ENCODE results near the gene DACH1. TPM values are rescaled to one million over a fixed set of nuclear protein-coding genes. Genes with fewer than 3 reads are reported as not detected.
A peak's percentile ranks its signal among the peaks of the same experiment; 100 is the strongest.

The DACH1 gene
- total RNA-seq, 1 experiment from 2014 or later = 0.31 TPM

DNA sequence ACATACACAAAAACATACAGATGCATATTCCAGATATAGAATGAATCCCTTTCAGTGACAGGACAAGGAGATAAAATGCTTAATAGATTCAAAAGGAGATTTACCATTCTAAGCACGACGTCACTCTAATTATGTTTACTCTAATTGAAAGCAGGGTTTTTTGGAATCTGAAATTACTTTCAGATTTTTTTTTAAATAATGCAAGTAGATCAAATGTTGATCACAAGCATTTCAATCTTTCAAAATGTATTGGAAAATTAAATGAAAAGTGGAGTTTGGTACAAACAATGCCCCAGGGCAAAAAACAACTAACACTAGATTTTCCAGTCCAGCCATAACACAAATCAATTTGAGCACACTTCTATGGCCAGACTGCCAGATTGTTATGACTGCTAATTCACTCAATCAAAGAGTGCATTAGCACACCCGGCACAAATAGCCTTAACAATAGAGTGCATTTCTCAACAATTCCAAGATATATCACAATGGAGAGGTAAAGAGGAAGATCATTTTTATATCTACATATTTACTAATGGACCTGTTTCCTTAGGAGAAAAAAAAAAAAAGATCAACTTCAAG is 4.3 kb upstream of the DACH1 start (continued):
- no peak for TF ChIP-seq PREB (CRISPR knock-in tag; IDR thresholded peaks at IDR 0.05; ENCODE audit: borderline replicate concordance)
- TF ChIP-seq SOX15 (CRISPR knock-in tag; IDR thresholded peaks at IDR 0.05) = no peak

GRCh38 chr13:71870100-71870499 is 3.1 kb upstream of the DACH1 start:
- CTCF ChIA-PET = interaction anchor here (0.6 to 1.0 kb wide), 5 partner anchors 9 to 515 kb away, joined by 3 to 4 read pairs (median 3); no protein-coding TSS in a partner anchor
- ATAC-seq (no peak), DNase-seq (ENCODE audit: low spot score) (no peak)
- Mint-ChIP-seq H3K4me3 (peak overlapping the region; percentile 52), H3K36me3 (no peaks in the 10 kb centered on the region), H3K27me3 (ENCODE audit: low read depth) (peaks cover 74% of the 10 kb centered on the region), H3K9me3 (no peaks in the 10 kb centered on the region), H3K4me1 (peaks cover 29% of the 10 kb centered on the region), H3K27ac (no peak overlapping the region)
- POLR2A ChIA-PET = interaction anchor here (0.6 kb wide), 1 partner anchor 403 kb away, joined by 3 read pairs; no protein-coding TSS in a partner anchor
- no peak for TF ChIP-seq ZNF317 (CRISPR knock-in tag; IDR thresholded peaks at IDR 0.05; ENCODE audit: borderline replicate concordance, low read depth)
- TF ChIP-seq PRDM15 (CRISPR knock-in tag; IDR thresholded peaks at IDR 0.05) = no peak

- Mint-ChIP-seq H3K4me1 (peaks cover 32% of the 10 kb centered on the region), H3K27me3 (ENCODE audit: low read depth) (peaks cover 82% of the 10 kb centered on the region), H3K36me3 (no peaks in the 10 kb centered on the region), H3K4me3 (peak overlapping the region; percentile 43), H3K27ac (no peak overlapping the region), H3K9me3 (no peaks in the 10 kb centered on the region)
- TF ChIP-seq ATF6 (CRISPR knock-in tag; IDR thresholded peaks at IDR 0.05) (no peak), CBFB (CRISPR knock-in tag; IDR thresholded peaks at IDR 0.05; ENCODE audit: low read depth) (no peak), ETV6 (CRISPR knock-in tag; IDR thresholded peaks at IDR 0.05) (no peak), ESRRA (CRISPR knock-in tag; IDR thresholded peaks at IDR 0.05; ENCODE audit: borderline replicate concordance) (no peak), NFE2L1 (CRISPR knock-in tag; IDR thresholded peaks at IDR 0.05) (no peak), RORB (CRISPR knock-in tag; IDR thresholded peaks at IDR 0.05) (no peak), IRF1 (CRISPR knock-in tag; IDR thresholded peaks at IDR 0.05) (no peak)
- TF ChIP-seq, protein P1, sequence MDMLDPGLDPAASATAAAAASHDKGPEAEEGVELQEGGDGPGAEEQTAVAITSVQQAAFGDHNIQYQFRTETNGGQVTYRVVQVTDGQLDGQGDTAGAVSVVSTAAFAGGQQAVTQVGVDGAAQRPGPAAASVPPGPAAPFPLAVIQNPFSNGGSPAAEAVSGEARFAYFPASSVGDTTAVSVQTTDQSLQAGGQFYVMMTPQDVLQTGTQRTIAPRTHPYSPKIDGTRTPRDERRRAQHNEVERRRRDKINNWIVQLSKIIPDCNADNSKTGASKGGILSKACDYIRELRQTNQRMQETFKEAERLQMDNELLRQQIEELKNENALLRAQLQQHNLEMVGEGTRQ (CRISPR knock-in tag; IDR thresholded peaks at IDR 0.05) = 0 out of 2 replicates have a peak, but pooled peaks have one; percentile 29
- TF ChIP-seq, protein P2, sequence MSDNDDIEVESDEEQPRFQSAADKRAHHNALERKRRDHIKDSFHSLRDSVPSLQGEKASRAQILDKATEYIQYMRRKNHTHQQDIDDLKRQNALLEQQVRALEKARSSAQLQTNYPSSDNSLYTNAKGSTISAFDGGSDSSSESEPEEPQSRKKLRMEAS (CRISPR knock-in tag; IDR thresholded peaks at IDR 0.05) = peak; percentile 69; the same call in 1 of the 2 replicates
- TF ChIP-seq, protein P3, sequence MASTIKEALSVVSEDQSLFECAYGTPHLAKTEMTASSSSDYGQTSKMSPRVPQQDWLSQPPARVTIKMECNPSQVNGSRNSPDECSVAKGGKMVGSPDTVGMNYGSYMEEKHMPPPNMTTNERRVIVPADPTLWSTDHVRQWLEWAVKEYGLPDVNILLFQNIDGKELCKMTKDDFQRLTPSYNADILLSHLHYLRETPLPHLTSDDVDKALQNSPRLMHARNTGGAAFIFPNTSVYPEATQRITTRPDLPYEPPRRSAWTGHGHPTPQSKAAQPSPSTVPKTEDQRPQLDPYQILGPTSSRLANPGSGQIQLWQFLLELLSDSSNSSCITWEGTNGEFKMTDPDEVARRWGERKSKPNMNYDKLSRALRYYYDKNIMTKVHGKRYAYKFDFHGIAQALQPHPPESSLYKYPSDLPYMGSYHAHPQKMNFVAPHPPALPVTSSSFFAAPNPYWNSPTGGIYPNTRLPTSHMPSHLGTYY (CRISPR knock-in tag; IDR thresholded peaks at IDR 0.05) = no peak
- no peak for DNase-seq (ENCODE audit: low spot score)
- ChIA-PET POLR2A (no interaction called here), CTCF (interaction anchor here (0.6 to 2.7 kb wide), 6 partner anchors 8 to 515 kb away, joined by 3 to 10 read pairs (median 3); no protein-coding TSS in a partner anchor)
- ATAC-seq = no peak
These were observed 2.3 kb upstream of the DACH1 start for GRCh38 chr13:71869274-71869673.
